HG03039 (cell line): Measurements from ENCODE around the gene RALGPS2.

ENCODE experiments used
- ATAC-seq: cut with Tn5 transposase; IDR thresholded peaks from one replicate; pipeline ENCODE4 v1.9.1; 2021; ENCODE audit warnings: mild to moderate bottlenecking, moderate library complexity; ENCODE audit not compliant: unreplicated experiment

RALGPS2 gene, protein sequence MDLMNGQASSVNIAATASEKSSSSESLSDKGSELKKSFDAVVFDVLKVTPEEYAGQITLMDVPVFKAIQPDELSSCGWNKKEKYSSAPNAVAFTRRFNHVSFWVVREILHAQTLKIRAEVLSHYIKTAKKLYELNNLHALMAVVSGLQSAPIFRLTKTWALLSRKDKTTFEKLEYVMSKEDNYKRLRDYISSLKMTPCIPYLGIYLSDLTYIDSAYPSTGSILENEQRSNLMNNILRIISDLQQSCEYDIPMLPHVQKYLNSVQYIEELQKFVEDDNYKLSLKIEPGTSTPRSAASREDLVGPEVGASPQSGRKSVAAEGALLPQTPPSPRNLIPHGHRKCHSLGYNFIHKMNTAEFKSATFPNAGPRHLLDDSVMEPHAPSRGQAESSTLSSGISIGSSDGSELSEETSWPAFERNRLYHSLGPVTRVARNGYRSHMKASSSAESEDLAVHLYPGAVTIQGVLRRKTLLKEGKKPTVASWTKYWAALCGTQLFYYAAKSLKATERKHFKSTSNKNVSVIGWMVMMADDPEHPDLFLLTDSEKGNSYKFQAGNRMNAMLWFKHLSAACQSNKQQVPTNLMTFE

DNA sequence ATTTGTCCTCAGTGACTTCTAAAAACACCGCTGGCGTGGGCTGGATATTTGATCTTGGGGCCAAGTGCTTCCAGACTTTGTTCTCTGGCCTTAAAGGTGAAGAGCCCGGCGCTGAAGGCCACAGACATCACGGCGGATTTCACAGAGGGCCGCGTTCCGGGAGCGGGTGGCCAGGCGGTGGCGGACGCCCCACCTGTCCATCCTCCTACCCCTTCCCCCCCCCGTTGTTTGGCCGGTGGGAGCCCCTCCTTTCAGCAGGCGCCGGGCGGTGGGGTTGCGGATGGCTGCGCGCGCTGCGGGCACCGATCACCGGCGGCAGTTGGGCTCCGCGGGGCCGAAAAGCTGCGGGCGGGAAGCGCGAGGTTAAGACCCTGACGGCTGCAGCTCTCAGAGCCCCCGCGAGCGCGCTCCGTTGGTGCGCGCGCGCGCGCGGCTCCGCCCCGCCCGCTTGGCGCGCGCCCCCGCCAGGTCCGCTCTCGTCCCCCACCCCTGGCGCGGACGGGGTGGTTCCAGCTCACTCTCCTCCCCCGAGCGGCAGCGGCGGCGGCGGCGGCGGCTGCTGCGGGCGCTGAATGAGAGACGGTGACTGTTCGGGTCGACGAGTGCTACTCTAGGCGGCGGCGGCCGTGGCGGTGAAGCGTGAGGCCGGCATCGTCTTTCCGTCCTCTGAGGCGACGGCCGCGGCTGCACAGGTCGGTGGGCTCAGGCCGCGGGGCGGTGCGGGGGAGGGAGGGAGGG lies at the start of gene RALGPS2:
Gene RALGPS2, plus strand, starts transcription at position 517 of the 738 bp plus-strand sequence. CDS start 51,521 bp downstream, outside the sequence.
- ATAC-seq = peak; percentile 49

DNA sequence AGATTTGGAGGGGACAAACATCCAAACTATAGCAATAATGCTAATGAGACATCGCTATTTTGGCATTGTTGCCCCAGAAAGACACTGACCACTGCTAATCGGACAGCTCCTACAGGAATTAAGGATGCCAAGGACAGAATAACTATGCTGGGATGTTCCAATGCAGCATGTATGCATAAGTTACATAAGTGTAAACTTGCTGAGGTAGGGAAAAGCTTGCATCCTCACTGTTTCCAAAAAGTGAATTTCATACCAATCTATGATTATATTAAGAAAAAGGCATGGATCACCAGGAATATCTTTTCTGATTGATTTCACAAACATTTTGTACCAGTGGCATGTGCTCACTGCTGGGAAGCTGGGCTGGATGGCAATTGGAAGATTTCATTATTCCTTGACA lies 45.8 kb upstream of the RALGPS2 start:
- no peak for ATAC-seq

DNA sequence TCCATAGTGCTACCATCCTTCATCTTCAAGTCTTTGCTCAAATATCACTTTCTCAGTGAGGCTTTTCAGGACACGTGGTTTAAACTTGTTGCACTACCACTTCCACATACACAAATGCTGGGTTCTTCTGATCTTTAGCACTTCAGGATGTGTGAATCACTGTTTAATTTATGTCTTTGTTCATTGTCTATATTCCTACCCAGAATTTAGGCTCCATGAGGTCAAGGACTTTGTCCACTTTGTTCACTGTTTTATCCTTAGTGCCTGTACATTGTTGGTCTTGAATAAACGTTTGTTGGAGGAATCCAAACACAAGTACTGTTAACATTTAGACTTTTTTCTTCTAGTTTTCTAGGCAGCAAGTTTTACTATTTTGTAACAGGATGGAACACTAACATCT lies 42.6 kb upstream of the RALGPS2 start:
- ATAC-seq = no peak

DNA sequence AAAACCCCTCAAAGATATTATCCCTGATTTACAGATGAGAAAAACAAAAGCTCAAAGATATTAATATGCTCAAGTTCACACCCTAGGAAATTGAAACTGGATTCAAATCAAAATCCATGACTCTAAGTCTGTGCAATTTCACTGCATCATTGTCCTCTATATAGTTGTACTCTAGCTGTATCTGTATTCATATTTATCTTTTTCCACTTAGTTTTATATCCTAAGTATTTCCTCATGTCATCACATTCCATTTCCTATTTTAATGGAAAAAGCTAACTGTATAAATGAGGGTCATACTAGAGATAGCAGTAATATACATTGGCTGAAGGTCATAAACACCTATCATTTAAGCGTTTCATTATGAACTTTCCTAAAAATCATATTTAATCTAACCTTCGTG lies 42.2 kb upstream of the RALGPS2 start:
- ATAC-seq = no peak

DNA sequence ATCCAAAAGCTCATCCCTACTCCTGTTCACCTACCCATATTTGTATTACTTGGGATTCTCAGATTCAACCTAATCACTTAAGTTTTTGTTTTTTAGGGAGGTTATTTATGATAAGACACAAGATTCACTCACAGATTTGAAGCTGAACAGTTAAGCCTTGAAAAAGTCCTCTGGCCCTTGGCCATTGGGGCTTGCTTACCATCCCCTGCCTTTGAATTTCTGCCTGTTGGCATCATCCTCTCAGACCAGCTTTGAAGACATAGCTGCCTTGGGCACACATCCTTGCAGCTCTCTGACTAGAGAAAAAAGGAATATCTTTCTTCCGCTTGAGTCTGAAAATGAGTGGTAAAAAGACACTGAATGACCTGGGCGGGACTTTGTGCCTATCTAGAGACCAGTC lies 41.8 kb upstream of the RALGPS2 start:
- no peak for ATAC-seq

DNA sequence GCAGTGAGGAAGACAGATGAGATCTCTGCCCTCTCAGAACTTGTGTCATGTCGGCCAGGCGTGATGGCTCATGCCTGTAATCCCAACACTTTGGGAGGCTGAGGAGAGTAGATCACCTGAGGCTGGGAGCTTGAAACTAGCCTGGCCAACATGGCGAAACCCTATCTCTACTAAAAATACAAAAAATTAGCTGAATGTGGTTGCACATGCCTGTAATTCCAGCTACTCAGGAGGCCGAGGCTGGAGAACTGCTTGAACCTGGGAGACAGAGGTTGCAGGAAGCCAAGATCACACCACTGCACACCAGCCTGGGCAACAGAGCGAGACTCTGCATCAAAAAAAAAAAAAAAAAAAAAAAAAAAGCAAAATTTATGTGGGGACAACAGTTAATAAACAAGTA lies 40.9 kb upstream of the RALGPS2 start:
- ATAC-seq = no peak

DNA sequence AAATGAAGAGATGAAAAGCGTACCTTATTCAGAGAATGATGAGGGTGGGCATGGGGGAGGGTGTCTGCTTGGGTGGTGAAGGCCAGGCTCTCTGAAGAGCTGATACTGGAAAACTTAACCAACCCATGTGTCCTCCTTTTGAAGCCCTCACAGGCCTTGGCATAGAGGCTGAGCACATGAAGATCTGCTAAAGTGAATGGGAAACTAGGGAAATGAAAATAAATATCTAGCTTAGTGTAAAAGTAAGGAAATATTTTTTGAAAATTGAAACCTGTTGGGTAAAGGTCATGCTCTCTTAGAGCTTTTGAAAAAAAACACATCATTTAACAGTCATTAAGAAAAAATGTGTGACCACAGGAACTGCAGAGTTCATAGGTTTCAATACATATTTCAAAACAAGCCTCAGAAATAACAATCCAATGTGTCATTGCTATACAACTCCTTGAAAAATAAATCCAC lies 40.5 kb upstream of the RALGPS2 start:
- peak; percentile 82 for ATAC-seq

DNA sequence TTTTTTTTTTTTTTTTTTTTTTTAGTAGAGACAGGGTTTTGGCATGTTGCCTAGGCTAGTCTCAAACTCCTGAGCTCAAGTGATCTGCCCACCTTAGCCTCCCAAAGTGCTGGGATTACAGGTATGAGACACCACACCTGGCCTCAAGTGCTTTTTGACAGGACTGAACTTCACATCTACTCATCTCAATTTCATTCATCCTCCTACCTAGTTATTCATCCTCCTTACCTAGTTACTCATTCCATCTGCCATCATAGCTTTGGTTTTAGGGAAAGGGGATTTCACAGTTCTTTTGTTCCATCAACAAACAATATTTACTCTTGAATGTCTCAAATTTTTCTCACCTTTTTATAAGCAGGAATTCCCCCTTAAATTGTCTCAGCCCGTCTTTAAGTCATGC lies 38.6 kb upstream of the RALGPS2 start:
- no peak for ATAC-seq

DNA sequence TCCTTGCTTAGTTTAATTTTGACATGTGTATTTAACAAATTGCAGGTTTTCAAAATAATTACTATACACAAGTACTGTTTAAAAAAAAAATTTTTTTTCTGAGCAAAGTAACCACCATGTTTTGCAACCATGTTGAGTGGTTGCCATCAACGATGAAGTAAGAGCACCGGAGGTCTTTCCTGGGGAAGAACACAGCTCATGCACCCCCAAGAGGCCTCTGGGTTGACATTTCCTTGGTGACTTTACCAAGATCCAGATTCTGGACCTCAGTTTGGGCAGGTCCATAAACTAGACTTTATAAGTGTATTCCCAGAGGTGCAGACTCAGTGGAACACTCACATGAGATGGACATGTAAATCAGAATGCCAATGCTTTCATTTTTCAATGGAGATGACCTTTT lies 36.8 kb upstream of the RALGPS2 start:
- ATAC-seq = no peak

DNA sequence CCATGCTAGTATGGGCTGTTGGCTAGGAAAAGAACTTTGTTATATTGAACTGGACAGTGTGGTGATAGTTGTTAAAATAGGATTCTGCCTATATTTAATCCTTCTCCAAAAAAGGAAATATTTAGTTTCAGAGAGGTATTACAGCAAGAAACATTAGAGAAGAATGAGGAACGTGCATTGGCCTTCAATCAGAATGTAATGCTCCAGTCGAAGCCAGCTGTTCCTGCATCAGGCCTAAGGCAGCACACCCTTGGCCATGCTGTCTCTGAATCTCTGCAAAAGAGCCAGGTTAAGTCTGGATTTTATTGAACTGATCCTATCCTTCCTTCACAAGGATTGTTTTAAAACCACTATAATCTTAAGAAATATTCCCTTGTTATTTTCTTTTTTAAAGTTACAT lies 35.3 kb upstream of the RALGPS2 start:
- no peak for ATAC-seq

DNA sequence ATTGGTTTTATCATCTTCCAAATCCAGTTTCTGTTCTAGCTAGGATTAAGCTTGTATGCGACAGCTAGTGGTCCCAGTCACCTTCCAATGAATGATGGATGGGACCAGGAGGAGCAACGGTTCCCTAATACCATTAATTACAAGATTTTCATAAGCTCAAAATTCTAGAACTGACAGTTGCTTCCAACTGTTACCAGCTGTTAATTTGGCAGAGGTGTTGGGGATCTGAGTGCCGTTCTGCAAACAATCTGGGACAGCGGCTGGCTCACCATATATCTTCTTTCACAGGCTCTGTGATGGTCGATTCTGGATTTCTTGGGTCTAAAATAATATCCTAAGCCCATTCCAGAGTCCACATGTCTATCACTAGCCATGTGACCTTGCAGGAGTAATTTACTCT lies 34.5 kb upstream of the RALGPS2 start:
- ATAC-seq = no peak

DNA sequence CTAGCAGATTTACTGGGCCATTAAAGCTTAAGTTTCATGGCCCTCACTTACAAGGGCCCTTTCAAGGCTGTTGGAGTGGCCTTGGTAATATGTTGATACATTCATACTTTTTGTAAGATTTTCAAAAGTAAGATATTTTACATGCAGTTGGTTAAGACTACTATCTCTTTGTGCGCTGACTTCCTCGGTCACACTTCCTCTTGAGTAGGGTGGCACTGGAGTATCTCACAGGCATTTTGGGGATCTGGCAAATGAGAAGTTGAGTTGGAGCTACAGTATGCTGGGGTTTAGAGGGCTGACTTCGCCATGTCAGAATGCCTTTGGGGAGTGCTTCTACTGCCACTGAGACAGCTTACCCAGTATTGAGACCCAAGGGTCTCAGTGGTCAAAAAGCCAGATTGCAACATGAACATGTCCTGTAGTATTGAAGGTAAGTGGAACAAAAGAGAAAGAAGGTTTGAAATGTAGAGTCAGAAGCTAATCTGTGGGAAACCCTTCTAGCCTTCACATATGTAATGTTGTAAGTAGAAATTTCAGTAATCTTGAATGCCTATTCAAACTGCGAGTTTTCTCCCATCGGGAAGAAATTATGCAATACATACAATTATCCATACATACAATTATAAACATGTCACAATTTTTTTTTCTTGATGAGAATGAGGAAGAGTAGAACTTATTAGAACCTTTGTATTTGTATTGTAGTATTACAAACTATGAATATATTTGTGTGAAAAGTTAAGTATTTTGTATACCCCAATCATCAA lies 32.3 kb upstream of the RALGPS2 start:
- ATAC-seq = no peak

DNA sequence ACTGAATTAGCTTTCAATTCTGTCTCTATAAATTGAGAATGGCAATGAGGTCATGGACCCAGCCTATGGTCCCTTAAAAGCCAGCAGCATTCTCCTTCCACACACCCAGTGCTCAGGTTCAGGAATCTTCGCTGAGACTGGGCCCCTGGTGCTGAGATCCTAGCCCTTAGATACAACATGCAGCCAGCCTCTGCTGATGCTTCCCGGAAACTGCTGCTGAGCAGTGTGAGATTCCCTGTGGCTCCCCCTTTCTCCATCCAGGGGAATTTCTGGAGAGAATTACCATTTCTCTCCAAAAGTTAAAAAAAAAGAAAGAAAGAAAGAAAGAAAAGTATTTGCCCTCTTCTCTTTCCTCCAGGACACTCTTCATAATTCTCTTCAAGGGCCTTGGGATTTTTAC lies 31.7 kb upstream of the RALGPS2 start:
- ATAC-seq = no peak

DNA sequence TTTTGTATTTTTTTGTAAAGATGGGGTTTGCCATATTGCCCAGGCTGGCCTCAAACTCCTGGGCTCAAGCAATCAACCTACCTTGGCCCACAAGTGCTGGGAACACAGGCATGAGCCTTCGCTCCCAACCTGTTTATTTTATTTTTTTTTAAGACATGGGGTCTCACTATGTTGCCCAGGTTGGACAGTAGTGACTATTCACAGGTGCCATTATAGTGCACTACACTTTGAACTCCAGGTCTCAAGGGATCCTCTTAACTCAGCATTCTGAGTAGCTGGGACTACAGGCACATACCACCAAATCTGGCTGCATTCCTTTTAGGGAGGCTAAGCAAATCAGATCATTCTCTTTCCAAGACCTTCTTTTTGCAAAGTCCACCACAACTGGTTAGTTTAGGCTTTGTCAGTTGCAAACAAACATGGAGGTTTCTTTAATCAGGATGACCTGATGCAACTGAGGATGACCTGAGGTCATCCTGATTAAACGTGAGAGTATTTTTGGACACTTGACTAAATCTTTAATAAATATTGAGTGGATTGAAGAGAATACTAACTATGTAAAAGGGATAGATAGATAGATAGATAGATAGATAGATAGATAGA lies 30.0 kb upstream of the RALGPS2 start:
- ATAC-seq = no peak

DNA sequence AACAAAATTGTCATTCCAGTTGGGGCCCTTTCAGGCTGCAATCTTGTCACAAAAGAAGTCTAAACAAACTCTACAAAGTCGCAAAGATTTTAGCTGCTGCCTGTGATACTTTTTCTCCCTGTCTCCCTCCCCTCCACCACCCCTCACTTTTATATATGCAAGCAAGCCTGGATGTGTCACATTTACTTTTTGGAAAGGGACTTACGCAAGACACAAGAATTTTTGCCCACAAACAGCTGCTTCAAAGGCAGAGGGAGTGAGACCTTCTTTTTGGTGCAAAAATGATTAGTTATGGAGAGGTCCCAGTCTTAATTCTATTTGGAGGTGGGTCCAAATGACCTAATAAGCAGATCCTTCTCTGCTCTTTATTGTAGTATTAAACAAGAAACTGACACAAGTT lies 22.9 kb upstream of the RALGPS2 start:
- no peak for ATAC-seq

DNA sequence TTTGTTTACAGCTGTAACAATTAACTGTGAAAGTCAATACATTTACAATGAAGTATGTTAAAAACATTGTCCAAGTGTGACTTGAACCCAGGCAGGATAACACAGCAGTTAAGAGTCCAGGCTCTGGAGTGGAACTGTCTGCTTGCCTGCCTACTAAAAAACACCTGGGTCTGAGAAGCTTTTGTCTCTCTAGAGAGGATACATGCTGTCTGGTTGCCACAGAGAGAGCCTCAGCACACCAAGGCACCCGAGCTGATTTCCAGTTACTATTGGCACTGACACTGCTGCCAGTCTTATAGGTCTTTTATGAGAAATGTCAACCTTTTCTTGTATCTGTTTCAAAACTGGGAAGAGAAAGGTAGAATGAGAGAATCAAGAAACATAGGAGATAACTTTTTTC lies 20.2 kb upstream of the RALGPS2 start:
- no peak for ATAC-seq

DNA sequence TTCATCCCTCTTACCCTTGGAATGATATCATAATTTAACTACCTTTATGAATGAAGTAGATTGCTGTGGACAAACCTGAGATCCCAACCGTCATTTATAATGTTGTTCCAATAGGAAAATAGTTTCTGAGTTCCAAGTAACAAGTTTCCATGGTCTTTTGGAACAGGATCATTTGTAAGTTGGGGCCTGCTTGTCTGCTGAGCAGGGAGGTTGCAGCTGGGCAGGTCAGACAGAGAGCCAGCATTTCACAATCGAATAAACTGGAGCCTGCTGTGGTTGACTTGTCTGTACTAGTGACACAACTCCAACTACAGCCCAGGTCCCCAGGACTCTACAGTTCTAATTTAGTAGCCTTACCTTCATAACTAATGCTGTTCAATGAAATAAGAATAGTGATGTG lies 18.6 kb upstream of the RALGPS2 start:
- no peak for ATAC-seq

DNA sequence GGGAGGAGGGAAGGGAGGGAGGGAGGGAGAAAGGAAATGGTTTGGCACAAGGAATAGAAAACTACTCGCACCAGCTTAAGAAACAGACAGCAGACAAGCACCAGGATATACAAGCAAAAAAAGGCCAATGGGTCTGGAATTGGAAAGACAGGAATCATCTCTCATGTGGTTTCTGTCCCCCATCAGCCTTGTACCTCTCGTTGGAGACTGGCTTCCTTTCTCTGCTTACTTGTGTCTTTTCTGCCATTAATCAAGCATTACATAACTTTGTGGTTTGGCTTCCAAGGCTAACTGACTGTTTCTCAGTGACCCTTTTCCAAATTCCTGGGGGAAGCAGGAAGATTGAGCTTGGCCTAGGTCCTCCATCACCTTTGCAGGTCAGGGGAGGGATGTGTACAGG lies 11.8 kb upstream of the RALGPS2 start:
- no peak for ATAC-seq

DNA sequence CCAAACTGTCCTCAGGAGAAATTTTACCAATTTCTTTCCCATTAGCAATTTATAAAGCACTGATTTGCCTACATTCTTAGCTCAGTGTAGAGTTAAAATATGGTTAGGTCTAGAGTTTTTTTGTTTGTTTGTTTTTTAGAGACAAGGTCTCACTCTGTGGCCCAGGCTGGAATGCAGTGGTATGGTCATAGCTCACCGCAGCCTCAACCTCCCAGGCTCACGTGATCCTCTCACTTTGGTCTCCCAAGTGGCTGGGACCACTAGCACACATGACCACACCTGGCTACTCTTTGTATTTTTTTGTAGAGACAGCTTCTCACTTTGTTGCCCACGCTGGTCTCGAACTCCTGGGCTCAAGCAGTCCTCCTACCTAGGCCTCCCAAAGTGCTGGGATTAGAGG lies 10.6 kb upstream of the RALGPS2 start:
- ATAC-seq = no peak

DNA sequence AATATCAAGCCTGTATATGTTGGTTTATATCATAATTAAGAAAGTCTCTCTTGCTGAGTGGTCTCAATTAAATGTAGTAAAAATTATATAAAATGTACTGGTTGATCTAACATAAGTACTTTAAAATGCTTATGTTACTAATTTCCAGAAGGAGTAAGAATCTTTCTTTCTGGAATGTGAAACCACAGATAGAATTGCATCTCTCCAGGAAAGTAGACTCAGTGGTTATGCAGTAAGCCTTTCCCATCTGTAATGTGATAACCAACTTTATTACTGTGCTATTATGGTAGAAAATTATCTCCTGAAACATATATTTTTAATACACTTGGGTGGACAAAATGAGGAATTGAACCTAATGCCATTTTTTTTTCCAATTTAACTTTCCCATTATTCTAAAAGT lies 8.9 kb upstream of the RALGPS2 start:
- no peak for ATAC-seq

DNA sequence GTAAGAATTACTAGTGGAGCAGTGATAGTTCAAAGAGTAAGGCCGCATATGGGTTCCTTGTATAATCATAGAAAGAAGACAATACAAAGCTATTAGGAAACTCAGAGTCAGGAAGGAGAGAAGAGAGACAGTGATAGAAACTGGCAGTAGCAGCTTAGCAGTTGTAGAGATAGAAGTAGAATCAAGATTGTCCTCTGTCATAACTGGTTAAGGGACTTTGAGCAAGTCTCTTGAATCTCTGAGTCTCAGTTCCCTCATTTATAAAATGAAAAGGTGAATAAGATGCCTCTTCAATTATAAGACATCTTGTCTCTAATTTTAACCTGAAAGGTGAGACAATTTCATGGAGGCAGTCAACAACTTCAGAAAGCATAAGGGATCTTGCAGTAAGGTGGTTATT lies 6.5 kb upstream of the RALGPS2 start:
- no peak for ATAC-seq
